ENCODE data around the gene TAS2R1. TPM values are rescaled to one million over a fixed set of nuclear protein-coding genes. Genes with fewer than 3 reads are reported as not detected.

TAS2R1 gene
- total RNA-seq, 1 experiment from 2014 or later = 0.82 TPM

DNA sequence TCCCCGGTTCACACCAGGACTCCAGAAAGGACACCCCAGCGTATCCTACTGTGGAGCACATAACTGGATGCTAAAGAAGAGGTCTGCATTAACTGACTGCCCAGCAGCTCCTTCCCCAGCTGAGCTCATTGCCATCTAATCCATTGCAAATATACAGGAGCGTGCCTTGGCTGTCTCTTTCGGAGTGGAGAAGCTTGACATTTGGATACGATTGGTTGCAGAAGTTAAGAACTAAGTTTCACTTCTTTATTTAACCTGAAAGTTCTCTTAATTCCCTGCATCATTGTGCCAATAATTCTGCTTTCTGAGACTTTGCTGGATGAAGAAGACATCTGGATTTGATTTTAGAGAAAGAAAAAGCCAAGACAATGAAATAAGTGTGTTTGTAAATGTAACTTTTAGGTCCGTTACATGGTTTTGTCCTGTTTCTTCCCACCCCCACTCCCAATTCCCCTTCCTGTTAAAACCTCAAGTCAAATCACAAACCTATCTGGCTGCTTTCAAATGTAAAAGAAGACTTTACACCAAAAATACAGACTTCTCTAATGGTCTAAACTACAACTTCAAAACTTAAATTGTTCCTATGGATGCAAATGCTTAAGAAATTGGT is 33.9 kb downstream of the TAS2R1 start:
- no TSS peak for BruUV-seq (replicated peaks)
- no peaks in the 10 kb centered on the region for H3K4me1 ChIP-seq
- CTCF ChIA-PET = interaction anchor here (1.2 kb wide), 1 partner anchor 52 kb away, joined by 5 read pairs; no protein-coding TSS in a partner anchor
- Mint-ChIP-seq H3K36me3 (ENCODE audit: insufficient read depth, unreplicated experiment) (no peaks in the 10 kb centered on the region), H3K9me3 (ENCODE audit: unreplicated experiment) (peaks cover 10% of the 10 kb centered on the region), H3K27ac (ENCODE audit: unreplicated experiment) (no peak overlapping the region), H3K27me3 (ENCODE audit: insufficient read depth, unreplicated experiment) (no peaks in the 10 kb centered on the region), H3K4me3 (ENCODE audit: unreplicated experiment) (no peak overlapping the region), H3K4me1 (ENCODE audit: low read depth, unreplicated experiment) (peaks cover 7% of the 10 kb centered on the region)
- POLR2A ChIA-PET = no interaction called here
- TF ChIP-seq, protein P1, sequence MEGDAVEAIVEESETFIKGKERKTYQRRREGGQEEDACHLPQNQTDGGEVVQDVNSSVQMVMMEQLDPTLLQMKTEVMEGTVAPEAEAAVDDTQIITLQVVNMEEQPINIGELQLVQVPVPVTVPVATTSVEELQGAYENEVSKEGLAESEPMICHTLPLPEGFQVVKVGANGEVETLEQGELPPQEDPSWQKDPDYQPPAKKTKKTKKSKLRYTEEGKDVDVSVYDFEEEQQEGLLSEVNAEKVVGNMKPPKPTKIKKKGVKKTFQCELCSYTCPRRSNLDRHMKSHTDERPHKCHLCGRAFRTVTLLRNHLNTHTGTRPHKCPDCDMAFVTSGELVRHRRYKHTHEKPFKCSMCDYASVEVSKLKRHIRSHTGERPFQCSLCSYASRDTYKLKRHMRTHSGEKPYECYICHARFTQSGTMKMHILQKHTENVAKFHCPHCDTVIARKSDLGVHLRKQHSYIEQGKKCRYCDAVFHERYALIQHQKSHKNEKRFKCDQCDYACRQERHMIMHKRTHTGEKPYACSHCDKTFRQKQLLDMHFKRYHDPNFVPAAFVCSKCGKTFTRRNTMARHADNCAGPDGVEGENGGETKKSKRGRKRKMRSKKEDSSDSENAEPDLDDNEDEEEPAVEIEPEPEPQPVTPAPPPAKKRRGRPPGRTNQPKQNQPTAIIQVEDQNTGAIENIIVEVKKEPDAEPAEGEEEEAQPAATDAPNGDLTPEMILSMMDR (IDR thresholded peaks at IDR 0.05; ENCODE audit: insufficient read depth in 1 of 2, low read depth in 1 of 2, low read length in 1 of 2, severe bottlenecking in 1 of 2, unreplicated experiment in 1 of 2) = no peak
- H3K9me3 ChIP-seq = no peaks in the 10 kb centered on the region
- intact Hi-C loops (cut with micrococcal nuclease; ENCODE audit: unreplicated experiment) = no loop called here
- no peaks in the 10 kb centered on the region for H3K36me3 ChIP-seq (ENCODE audit: control insufficient read depth, insufficient read depth, low read length)
- H3K4me3 ChIP-seq (ENCODE audit: low read depth, low read length) = no peak overlapping the region
- DNase-seq = no peak
- H3K27me3 ChIP-seq (replicated peaks; ENCODE audit: control insufficient read depth, insufficient read depth, low read length) = no peaks in the 10 kb centered on the region

DNA sequence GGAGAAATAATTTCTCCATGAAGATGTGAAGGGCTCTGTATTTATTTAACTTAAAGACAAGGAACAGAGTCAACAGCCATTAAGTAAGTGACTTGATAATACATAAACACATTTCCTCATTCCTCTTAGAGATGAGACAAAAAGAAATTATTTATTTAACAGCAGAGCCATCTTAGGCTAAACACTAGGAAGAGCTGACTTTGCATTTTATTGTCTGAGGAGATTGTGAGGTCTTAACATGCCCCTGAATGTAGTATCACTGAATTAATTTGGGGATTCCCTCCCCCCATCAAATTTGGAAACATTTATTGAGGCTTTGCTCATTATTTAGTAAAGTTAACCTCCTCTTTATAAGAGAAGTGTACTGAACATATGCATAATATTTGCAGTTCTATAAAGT is 35.2 kb downstream of the TAS2R1 start:
- intact Hi-C loops (cut with micrococcal nuclease; ENCODE audit: unreplicated experiment) = no loop called here
- CTCF ChIA-PET = no interaction called here
- Histone ChIP-seq H3K27me3 (replicated peaks; ENCODE audit: control insufficient read depth, insufficient read depth, low read length) (no peaks in the 10 kb centered on the region), H3K36me3 (ENCODE audit: control insufficient read depth, insufficient read depth, low read length) (no peaks in the 10 kb centered on the region), H3K4me1 (no peaks in the 10 kb centered on the region), H3K4me3 (ENCODE audit: low read depth, low read length) (no peak overlapping the region), H3K9me3 (no peaks in the 10 kb centered on the region)
- Mint-ChIP-seq H3K27ac (ENCODE audit: unreplicated experiment) (no peak overlapping the region), H3K9me3 (ENCODE audit: unreplicated experiment) (peaks cover 11% of the 10 kb centered on the region), H3K27me3 (ENCODE audit: insufficient read depth, unreplicated experiment) (no peaks in the 10 kb centered on the region), H3K4me1 (ENCODE audit: low read depth, unreplicated experiment) (no peaks in the 10 kb centered on the region), H3K36me3 (ENCODE audit: insufficient read depth, unreplicated experiment) (no peaks in the 10 kb centered on the region), H3K4me3 (ENCODE audit: unreplicated experiment) (no peak overlapping the region)
- POLR2A ChIA-PET = no interaction called here
- no peak for DNase-seq
- TF ChIP-seq, protein P1 (IDR thresholded peaks at IDR 0.05; ENCODE audit: insufficient read depth in 1 of 2, low read depth in 1 of 2, low read length in 1 of 2, severe bottlenecking in 1 of 2, unreplicated experiment in 1 of 2) = no peak
- no TSS peak for BruUV-seq (replicated peaks)

DNA sequence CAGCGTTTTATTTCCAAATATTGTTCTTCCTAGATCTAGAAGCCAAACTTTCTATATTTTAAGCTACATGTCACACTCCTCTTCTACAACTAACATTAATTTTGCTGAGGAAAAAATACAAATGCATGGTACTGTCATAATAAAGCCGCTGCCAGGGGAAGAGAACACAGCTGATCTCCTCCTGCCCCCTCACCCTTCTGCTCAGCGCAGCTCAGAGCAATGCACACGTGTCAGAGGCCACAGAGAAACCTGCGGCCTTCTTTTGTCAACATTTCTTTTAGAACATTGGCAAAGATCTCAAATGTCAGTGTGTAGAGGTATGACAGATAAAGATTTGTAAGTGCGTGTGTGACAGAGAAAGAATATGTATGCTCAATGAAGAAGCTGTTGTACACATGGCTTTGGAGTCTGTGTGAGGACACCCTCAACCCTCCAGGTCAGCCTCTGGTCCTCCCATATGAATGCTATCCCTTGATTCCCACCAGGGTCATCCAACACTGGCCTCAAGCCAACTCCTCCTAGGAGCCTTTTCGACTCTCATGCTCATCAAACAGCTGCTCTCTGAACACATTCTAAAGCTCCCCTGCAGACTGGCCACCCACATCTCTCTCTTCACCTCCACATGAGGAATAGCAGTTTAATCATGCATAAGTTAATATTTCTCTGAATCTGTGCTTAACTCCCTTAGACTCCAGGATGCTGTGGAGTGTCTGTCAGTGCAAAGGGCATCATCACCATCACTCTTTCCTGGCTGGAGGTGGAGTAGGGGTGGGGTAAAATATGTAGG is 40.9 kb downstream of the TAS2R1 start:
- DNase-seq = no peak
- no peak overlapping the region for H3K4me3 Mint-ChIP-seq (ENCODE audit: unreplicated experiment)
- intact Hi-C loops (cut with micrococcal nuclease; ENCODE audit: unreplicated experiment) = no loop called here
- Histone ChIP-seq H3K9me3 (no peaks in the 10 kb centered on the region), H3K36me3 (ENCODE audit: control insufficient read depth, insufficient read depth, low read length) (no peaks in the 10 kb centered on the region), H3K4me1 (no peaks in the 10 kb centered on the region), H3K4me3 (ENCODE audit: low read depth, low read length) (no peak overlapping the region), H3K27me3 (replicated peaks; ENCODE audit: control insufficient read depth, insufficient read depth, low read length) (no peaks in the 10 kb centered on the region)
- no peaks in the 10 kb centered on the region for H3K27me3 Mint-ChIP-seq (ENCODE audit: insufficient read depth, unreplicated experiment)
- POLR2A ChIA-PET = no interaction called here
- H3K36me3 Mint-ChIP-seq (ENCODE audit: insufficient read depth, unreplicated experiment) = no peaks in the 10 kb centered on the region
- TF ChIP-seq, protein P1 (IDR thresholded peaks at IDR 0.05; ENCODE audit: insufficient read depth in 1 of 2, low read depth in 1 of 2, low read length in 1 of 2, severe bottlenecking in 1 of 2, unreplicated experiment in 1 of 2) = no peak
- H3K4me1 Mint-ChIP-seq (ENCODE audit: low read depth, unreplicated experiment) = no peaks in the 10 kb centered on the region
- H3K27ac Mint-ChIP-seq (ENCODE audit: unreplicated experiment) = no peak overlapping the region
- CTCF ChIA-PET = no interaction called here
- BruUV-seq (replicated peaks) = no TSS peak
- H3K9me3 Mint-ChIP-seq (ENCODE audit: unreplicated experiment) = peaks cover 11% of the 10 kb centered on the region
